Natural killer cell treated with Interleukin-12 subunit alpha and Interleukin-12 subunit beta and Interleukin-15 and Interleukin-18, amount 100 ng/mL, for 72 hours (primary cell): Measurements from ENCODE around the gene TRPM5. TPM values are rescaled to one million over a fixed set of nuclear protein-coding genes. Genes with fewer than 3 reads are reported as not detected.
A peak's percentile ranks its signal among the peaks of the same experiment; 100 is the strongest.

Experiments
- ATAC-seq, 2 donors: fragments of 150-1000 bp; cut with Tn5 transposase in 1 of 2; sonication (Bioruptor Pico), chemical (Tn5 transposase) in 1 of 2; 2 replicates each; pipeline ENCODE4 v1.10.0; 2021
- DNase-seq: peaks from one replicate; pipeline ENCODE4 v3.0.0; 2022; ENCODE audit warnings: low spot score
- H3K27ac Mint-ChIP-seq, 2 donors: 1 replicate in 1 of 2; 2 replicates in 1 of 2; pipeline ENCODE4 v1.8.0; 2022; ENCODE audit warnings: mixed read lengths in 2 of 2, mild to moderate bottlenecking in 1 of 2, moderate library complexity in 1 of 2
- H3K27me3 Mint-ChIP-seq, 2 donors: 1 replicate in 1 of 2; 2 replicates in 1 of 2; pipeline ENCODE4 v1.8.0; 2022; ENCODE audit warnings: mixed read lengths in 2 of 2
- H3K36me3 Mint-ChIP-seq: one replicate; pipeline ENCODE4 v1.8.0; 2022; ENCODE audit warnings: mixed read lengths
- H3K4me1 Mint-ChIP-seq, 2 donors: 1 replicate in 1 of 2; 2 replicates in 1 of 2; pipeline ENCODE4 v1.8.0; 2022; ENCODE audit warnings: low read depth in 2 of 2, mixed read lengths in 2 of 2, mild to moderate bottlenecking in 1 of 2
- H3K4me3 Mint-ChIP-seq: one replicate; pipeline ENCODE4 v1.8.0; 2022; ENCODE audit warnings: mixed read lengths
- H3K9me3 Mint-ChIP-seq: 2 replicates; pipeline ENCODE4 v1.8.0; 2022; ENCODE audit warnings: mixed read lengths
- total RNA-seq, 2 donors: library from RNA; stranded (reverse); gene quantifications; one replicate each; pipeline ENCODE4 v1.2.3, GENCODE V29; 2022

The TRPM5 gene
- total RNA-seq, 2 donors from 2014 or later, result not detected

GRCh38 chr11:2433106-2433925 lies 11.0 kb downstream of the TRPM5 start:
- no peaks in the 10 kb centered on the region for H3K36me3 Mint-ChIP-seq
- H3K9me3 Mint-ChIP-seq, result no peaks in the 10 kb centered on the region
- H3K4me1 Mint-ChIP-seq, result peaks cover 0 to 2% of the 10 kb centered on the region in 2 donors
- peaks cover 0 to 5% of the 10 kb centered on the region in 2 donors for H3K27me3 Mint-ChIP-seq
- ATAC-seq (no peak), DNase-seq (peak; percentile 37)
- H3K4me3 Mint-ChIP-seq, result no peak overlapping the region
- H3K27ac Mint-ChIP-seq, result no peak overlapping the region

- ATAC-seq, result no peak
- Mint-ChIP-seq H3K4me1 (peaks cover 0 to 2% of the 10 kb centered on the region in 2 donors), H3K27ac (no peak overlapping the region), H3K9me3 (no peaks in the 10 kb centered on the region), H3K27me3 (peaks cover 0 to 1% of the 10 kb centered on the region in 2 donors), H3K4me3 (no peak overlapping the region), H3K36me3 (no peaks in the 10 kb centered on the region)
- DNase-seq, result peak; percentile 44
These were observed 11.7 kb downstream of the TRPM5 start for GRCh38 chr11:2432628-2433071.

GRCh38 chr11:2432171-2432621 lies 12.1 kb downstream of the TRPM5 start:
- H3K27ac Mint-ChIP-seq, result no peak overlapping the region
- DNase-seq, result peak; percentile 2
- no peak for ATAC-seq
- no peak overlapping the region for H3K4me3 Mint-ChIP-seq
- no peaks in the 10 kb centered on the region for H3K9me3 Mint-ChIP-seq
- H3K27me3 Mint-ChIP-seq, result no peaks in the 10 kb centered on the region
- H3K36me3 Mint-ChIP-seq, result no peaks in the 10 kb centered on the region
- H3K4me1 Mint-ChIP-seq, result peaks cover 0 to 2% of the 10 kb centered on the region in 2 donors

- Mint-ChIP-seq H3K27me3 (no peaks in the 10 kb centered on the region), H3K4me3 (no peak overlapping the region), H3K9me3 (no peaks in the 10 kb centered on the region), H3K4me1 (peaks cover 0 to 2% of the 10 kb centered on the region in 2 donors), H3K27ac (peak overlapping the region in 1 of 2 donors; percentile 57), H3K36me3 (no peaks in the 10 kb centered on the region)
- ATAC-seq, result no peak
- no peak for DNase-seq
These were observed 12.9 kb downstream of the TRPM5 start for GRCh38 chr11:2431395-2431794.

- Mint-ChIP-seq H3K27me3 (no peaks in the 10 kb centered on the region), H3K4me3 (no peak overlapping the region), H3K27ac (no peak overlapping the region), H3K4me1 (peaks cover 0 to 2% of the 10 kb centered on the region in 2 donors), H3K9me3 (no peaks in the 10 kb centered on the region), H3K36me3 (no peaks in the 10 kb centered on the region)
- DNase-seq (no peak), ATAC-seq (peak; percentile 74 to 84)
These were observed 16.0 kb downstream of the TRPM5 start for GRCh38 chr11:2428322-2428795.

- DNase-seq (no peak), ATAC-seq (no peak)
- Mint-ChIP-seq H3K9me3 (no peaks in the 10 kb centered on the region), H3K27ac (no peak overlapping the region), H3K4me1 (peaks cover 0 to 2% of the 10 kb centered on the region in 2 donors), H3K36me3 (no peaks in the 10 kb centered on the region), H3K4me3 (no peak overlapping the region), H3K27me3 (no peaks in the 10 kb centered on the region)
These were observed 16.5 kb downstream of the TRPM5 start for GRCh38 chr11:2427721-2428321.

- Mint-ChIP-seq H3K27me3 (no peaks in the 10 kb centered on the region), H3K9me3 (no peaks in the 10 kb centered on the region), H3K36me3 (no peaks in the 10 kb centered on the region), H3K27ac (no peak overlapping the region), H3K4me1 (peaks cover 0 to 2% of the 10 kb centered on the region in 2 donors), H3K4me3 (no peak overlapping the region)
- no peak for ATAC-seq
- DNase-seq, result no peak
These were observed 17.3 kb downstream of the TRPM5 start for GRCh38 chr11:2426826-2427521.

- ATAC-seq (no peak), DNase-seq (no peak)
- Mint-ChIP-seq H3K4me1 (peaks cover 0 to 2% of the 10 kb centered on the region in 2 donors), H3K27ac (no peak overlapping the region), H3K9me3 (no peaks in the 10 kb centered on the region), H3K36me3 (no peaks in the 10 kb centered on the region), H3K4me3 (no peak overlapping the region), H3K27me3 (no peaks in the 10 kb centered on the region)
These were observed 18.1 kb downstream of the TRPM5 start for GRCh38 chr11:2426221-2426620.

- Mint-ChIP-seq H3K36me3 (no peaks in the 10 kb centered on the region), H3K4me1 (no peaks in the 10 kb centered on the region), H3K27me3 (no peaks in the 10 kb centered on the region), H3K4me3 (no peak overlapping the region), H3K27ac (no peak overlapping the region), H3K9me3 (no peaks in the 10 kb centered on the region)
- DNase-seq (no peak), ATAC-seq (no peak)
These were observed 18.8 kb downstream of the TRPM5 start for GRCh38 chr11:2425506-2425905.

- Mint-ChIP-seq H3K4me3 (no peak overlapping the region), H3K27ac (no peak overlapping the region)
These were observed 19.4 kb downstream of the TRPM5 start for GRCh38 chr11:2424811-2425495.

GRCh38 chr11:2423157-2424025 lies 20.9 kb downstream of the TRPM5 start:
- Mint-ChIP-seq H3K4me3 (no peak overlapping the region), H3K36me3 (no peaks in the 10 kb centered on the region), H3K9me3 (no peaks in the 10 kb centered on the region), H3K27me3 (no peaks in the 10 kb centered on the region), H3K4me1 (no peaks in the 10 kb centered on the region), H3K27ac (no peak overlapping the region)
- DNase-seq (no peak), ATAC-seq (no peak)

More at GRCh38 chr11:2424811-2425495, 19.4 kb downstream of the TRPM5 start:
- DNase-seq, result no peak
- Mint-ChIP-seq H3K4me1 (no peaks in the 10 kb centered on the region), H3K9me3 (no peaks in the 10 kb centered on the region), H3K36me3 (no peaks in the 10 kb centered on the region), H3K27me3 (no peaks in the 10 kb centered on the region)
- no peak for ATAC-seq

- no peaks in the 10 kb centered on the region for H3K9me3 Mint-ChIP-seq
- no peaks in the 10 kb centered on the region for H3K4me1 Mint-ChIP-seq
- no peak for DNase-seq
- no peak overlapping the region for H3K4me3 Mint-ChIP-seq
- no peak for ATAC-seq
- H3K27me3 Mint-ChIP-seq, result no peaks in the 10 kb centered on the region
- no peaks in the 10 kb centered on the region for H3K36me3 Mint-ChIP-seq
- no peak overlapping the region for H3K27ac Mint-ChIP-seq
These were observed 21.7 kb downstream of the TRPM5 start for GRCh38 chr11:2422461-2423156.
